ENCODE measurements around the gene AZIN2.
A peak's percentile ranks its signal among the peaks of the same experiment; 100 is the strongest.
"Not testable (repeated sequence)": the region's sequence is repeated elsewhere in the genome, so short reads cannot be mapped to it uniquely, and the experiment has no call there.

Gene AZIN2

DNA sequence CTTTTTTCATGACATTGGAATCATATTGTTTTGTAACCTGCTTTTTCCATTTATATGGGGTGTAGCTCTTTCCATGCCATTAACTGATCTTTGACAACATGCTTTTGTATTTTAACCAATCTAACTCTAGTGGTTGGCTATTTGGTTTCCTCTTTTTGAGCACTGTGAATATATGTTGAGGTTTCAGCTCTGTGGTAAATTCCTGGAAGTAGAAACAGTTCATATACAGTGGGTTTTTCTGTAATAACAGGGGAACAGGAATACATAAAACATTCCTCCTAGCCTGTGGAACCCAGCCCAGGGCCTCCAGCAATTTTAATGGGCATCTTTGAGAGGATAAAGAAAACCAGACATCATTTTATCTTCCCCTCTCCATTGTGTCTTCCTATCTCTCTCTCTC, 17.4 kb downstream of the AZIN2 start:
- Mint-ChIP-seq H3K27ac (peak overlapping the region in 1 of 3 experiments; percentile 62), H3K4me3 (no peak overlapping the region)

DNA sequence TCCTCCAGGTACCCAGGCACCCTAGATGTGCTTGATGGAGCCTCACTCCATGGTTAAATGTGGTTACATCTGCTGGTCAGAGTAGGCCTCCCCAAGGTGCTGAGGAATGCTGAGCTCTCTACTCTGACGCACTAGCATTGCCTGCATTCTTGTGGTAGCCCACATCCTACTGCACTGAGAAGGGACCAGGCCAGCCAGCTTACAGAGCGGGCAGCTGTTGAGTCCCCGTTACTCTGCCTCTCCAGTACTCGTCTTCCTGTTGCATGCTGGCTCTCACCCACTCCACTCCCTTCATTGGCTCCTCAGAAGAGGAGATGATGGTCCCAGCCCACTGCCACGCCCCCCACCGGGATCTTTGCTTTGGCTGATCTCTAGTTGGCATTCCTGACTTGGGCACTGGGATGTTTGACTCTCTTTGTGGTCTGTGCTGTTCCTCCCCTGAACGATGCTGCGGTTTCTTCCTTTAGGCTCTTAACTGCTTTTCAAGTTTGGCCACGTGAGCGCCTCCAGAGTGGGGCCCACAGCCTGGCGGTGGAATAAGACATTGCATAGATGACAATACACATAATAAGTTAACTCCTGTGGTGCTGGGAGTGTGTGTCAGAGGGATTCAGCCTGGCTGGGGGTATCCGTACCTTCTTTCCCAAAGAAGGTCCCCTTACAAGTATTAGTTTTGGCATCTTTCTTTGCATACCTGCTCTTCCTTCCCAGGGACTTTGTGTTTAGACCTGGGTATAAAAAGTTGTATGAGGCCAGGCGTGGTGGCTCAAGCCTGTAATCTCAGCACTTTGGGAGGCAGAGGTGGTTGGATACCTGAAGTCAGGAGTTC, 18.6 kb downstream of the AZIN2 start:
- Mint-ChIP-seq H3K9me3 (no peaks in the 10 kb centered on the region), H3K4me1 (peaks cover 38% of the 10 kb centered on the region), H3K4me3 (peak overlapping the region in 1 of 3 experiments; percentile 42)

More for the DNA sequence above, 17.4 kb downstream of the AZIN2 start:
- H3K9me3 Mint-ChIP-seq, result no peaks in the 10 kb centered on the region
- TF ChIP-seq, protein P1, sequence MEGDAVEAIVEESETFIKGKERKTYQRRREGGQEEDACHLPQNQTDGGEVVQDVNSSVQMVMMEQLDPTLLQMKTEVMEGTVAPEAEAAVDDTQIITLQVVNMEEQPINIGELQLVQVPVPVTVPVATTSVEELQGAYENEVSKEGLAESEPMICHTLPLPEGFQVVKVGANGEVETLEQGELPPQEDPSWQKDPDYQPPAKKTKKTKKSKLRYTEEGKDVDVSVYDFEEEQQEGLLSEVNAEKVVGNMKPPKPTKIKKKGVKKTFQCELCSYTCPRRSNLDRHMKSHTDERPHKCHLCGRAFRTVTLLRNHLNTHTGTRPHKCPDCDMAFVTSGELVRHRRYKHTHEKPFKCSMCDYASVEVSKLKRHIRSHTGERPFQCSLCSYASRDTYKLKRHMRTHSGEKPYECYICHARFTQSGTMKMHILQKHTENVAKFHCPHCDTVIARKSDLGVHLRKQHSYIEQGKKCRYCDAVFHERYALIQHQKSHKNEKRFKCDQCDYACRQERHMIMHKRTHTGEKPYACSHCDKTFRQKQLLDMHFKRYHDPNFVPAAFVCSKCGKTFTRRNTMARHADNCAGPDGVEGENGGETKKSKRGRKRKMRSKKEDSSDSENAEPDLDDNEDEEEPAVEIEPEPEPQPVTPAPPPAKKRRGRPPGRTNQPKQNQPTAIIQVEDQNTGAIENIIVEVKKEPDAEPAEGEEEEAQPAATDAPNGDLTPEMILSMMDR (IDR thresholded peaks at IDR 0.05; ENCODE audit: unreplicated experiment in 3 of 3), result no peak
- H3K4me1 Mint-ChIP-seq, result peaks cover 40% of the 10 kb centered on the region
- no peaks in the 10 kb centered on the region for H3K27me3 Mint-ChIP-seq (ENCODE audit: low read depth)
- H3K36me3 Mint-ChIP-seq (ENCODE audit: low read depth), result peaks cover 13% of the 10 kb centered on the region

DNA sequence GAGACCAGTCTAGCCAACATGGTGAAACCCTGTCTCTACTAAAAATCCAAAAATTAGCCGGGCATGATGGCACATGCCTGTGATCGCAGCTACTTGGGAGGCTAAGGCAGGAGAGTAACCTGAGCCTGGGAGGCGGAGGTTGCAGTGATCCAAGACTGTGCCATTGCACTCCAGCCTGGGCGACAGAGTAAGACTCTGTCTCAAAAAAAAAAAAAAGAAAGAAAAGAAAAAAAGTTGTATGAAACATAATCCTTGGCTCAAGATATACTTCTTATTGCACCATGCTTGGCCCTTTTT, 19.1 kb downstream of the AZIN2 start:
- H3K4me1 Mint-ChIP-seq, result peaks cover 32% of the 10 kb centered on the region
- H3K27ac Mint-ChIP-seq; H3K9me3 Mint-ChIP-seq; H3K27me3 Mint-ChIP-seq (ENCODE audit: low read depth); H3K4me3 Mint-ChIP-seq: not testable (repeated sequence)
- H3K36me3 Mint-ChIP-seq (ENCODE audit: low read depth), result peaks cover 14% of the 10 kb centered on the region

More for the DNA sequence above, 18.6 kb downstream of the AZIN2 start:
- no peaks in the 10 kb centered on the region for H3K27me3 Mint-ChIP-seq (ENCODE audit: low read depth)
- peaks cover 14% of the 10 kb centered on the region for H3K36me3 Mint-ChIP-seq (ENCODE audit: low read depth)
- H3K27ac Mint-ChIP-seq, result peak overlapping the region in 2 of 3 experiments; percentile 57 to 62
- TF ChIP-seq, protein P1 (IDR thresholded peaks at IDR 0.05; ENCODE audit: unreplicated experiment in 3 of 3), result no peak

DNA sequence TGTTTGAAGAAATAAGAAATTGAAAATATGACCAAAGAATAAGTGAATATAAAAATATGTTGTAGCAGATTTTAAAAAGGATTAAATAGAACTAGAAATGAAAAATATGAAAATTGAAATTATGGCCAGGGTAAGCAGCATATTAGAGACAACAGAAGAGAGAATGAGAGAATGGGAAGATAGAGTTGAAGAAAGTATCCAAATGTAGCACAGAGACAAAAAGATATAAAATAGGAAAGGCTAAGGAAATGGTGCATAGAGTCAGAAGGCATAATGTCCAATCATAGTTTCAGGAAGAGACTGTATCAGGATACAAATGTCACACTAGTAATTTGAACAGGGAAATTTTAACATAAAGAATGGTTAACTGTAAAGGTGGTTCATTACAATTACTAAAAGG, 29.5 kb downstream of the AZIN2 start:
- peaks cover 15% of the 10 kb centered on the region for H3K9me3 Mint-ChIP-seq

DNA sequence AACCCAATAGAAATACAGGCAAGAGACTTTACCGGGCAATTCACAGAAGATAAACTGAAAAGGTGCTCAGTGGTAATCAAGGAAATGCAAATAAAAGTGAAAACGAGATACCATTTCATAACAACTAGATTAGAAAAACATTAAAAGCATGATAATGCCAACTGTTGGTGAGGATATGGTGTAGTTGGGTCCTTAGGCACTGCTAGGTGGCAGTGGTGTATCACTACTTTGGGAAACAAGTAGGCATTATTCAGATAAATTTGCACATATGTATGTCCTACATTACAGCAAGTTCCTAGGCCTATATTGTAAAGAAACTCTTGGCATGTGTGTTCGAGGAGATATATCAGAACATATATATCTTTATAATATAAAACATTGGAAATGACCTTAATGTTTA, 31.0 kb downstream of the AZIN2 start:
- Mint-ChIP-seq H3K27me3 (ENCODE audit: low read depth) (no peaks in the 10 kb centered on the region), H3K4me3 (no peak overlapping the region), H3K36me3 (ENCODE audit: low read depth) (peaks cover 20% of the 10 kb centered on the region), H3K4me1 (no peaks in the 10 kb centered on the region), H3K9me3 (peaks cover 15% of the 10 kb centered on the region), H3K27ac (no peak overlapping the region)
- TF ChIP-seq, protein P1 (IDR thresholded peaks at IDR 0.05; ENCODE audit: unreplicated experiment in 3 of 3), result peak; percentile 23 to 38 (median 30)

More for the DNA sequence above, 29.5 kb downstream of the AZIN2 start:
- Mint-ChIP-seq H3K4me1 (no peaks in the 10 kb centered on the region), H3K27ac (no peak overlapping the region), H3K36me3 (ENCODE audit: low read depth) (peaks cover 28% of the 10 kb centered on the region), H3K27me3 (ENCODE audit: low read depth) (no peaks in the 10 kb centered on the region), H3K4me3 (no peak overlapping the region)
- TF ChIP-seq, protein P1 (IDR thresholded peaks at IDR 0.05; ENCODE audit: unreplicated experiment in 3 of 3), result no peak

DNA sequence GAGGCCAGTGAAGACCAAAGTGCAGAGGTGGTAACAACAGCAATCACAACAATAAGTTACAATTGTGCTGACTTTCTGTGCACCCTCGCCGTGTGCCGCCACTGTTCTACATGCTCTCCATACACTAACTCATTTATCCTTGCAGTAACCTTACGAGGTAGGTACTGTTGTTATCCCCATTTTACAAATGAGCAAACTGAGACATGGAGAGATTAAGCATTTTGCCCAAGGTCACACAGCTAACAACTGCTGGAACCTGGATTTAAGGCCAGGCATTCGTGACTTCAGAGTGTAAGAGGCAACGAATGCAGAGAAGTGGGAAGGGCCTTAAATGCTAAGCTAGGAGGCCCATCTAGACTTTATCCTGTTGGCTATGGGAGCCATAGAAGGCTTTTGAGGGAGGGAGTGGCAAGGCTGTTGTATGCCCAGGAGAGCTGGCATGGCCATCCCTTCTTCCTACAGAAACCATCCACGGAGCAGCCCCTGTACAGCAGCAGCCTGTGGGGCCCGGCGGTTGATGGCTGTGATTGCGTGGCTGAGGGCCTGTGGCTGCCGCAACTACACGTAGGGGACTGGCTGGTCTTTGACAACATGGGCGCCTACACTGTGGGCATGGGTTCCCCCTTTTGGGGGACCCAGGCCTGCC, 36.6 kb downstream of the AZIN2 start:
- H3K4me3 Mint-ChIP-seq, result no peak overlapping the region
- no peaks in the 10 kb centered on the region for H3K36me3 Mint-ChIP-seq (ENCODE audit: low read depth)
- peaks cover 22% of the 10 kb centered on the region for H3K4me1 Mint-ChIP-seq

More for the DNA sequence above, 36.6 kb downstream of the AZIN2 start:
- H3K27me3 Mint-ChIP-seq (ENCODE audit: low read depth), result no peaks in the 10 kb centered on the region
- H3K9me3 Mint-ChIP-seq, result no peaks in the 10 kb centered on the region
- TF ChIP-seq, protein P1 (IDR thresholded peaks at IDR 0.05; ENCODE audit: unreplicated experiment in 3 of 3), result no peak
- no peak overlapping the region for H3K27ac Mint-ChIP-seq

Data from nephron (organoid).